Measurements from ENCODE around the gene OR2T35.

DNA sequence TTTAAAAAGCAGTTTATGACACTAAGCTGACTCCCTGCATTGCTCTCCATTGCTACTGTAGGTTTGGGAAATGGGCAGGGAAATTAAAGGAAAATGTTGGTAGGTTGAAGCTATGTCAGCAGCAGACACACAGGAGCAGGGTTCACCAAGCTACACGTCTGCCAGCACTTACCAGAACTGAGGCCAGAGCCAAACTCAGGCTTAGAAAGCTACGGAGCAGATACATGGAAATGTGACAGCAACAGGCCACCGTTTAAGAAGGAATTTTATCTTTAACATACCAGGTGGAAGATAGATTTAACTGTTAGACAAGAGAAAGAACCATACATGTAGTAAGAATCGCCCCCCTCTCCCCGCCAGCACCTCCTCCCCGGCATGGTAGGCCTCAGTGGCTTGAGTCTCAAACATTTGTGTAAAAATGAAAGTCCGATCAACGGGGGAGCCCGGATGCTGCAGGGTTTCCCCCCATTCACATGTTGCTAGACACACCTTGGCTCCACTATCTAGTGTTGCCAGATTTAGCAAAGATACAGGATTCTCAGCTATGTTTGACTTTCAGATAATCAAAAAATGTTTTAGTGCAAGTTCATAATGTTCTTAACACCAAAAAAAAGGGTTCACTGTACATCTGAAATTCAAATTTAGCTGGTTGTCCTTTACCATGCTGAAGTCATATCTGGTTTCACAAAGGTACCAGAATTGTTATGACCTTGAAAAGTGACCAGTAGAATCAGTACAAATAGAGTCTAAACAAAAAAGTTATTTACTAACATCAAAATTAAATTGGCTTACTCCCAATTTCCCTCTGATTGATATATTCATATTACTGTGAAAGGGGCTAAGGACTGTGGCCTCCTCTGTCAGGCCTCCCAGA is 16.9 kb downstream of the OR2T35 start:
- TF ChIP-seq, protein P1, sequence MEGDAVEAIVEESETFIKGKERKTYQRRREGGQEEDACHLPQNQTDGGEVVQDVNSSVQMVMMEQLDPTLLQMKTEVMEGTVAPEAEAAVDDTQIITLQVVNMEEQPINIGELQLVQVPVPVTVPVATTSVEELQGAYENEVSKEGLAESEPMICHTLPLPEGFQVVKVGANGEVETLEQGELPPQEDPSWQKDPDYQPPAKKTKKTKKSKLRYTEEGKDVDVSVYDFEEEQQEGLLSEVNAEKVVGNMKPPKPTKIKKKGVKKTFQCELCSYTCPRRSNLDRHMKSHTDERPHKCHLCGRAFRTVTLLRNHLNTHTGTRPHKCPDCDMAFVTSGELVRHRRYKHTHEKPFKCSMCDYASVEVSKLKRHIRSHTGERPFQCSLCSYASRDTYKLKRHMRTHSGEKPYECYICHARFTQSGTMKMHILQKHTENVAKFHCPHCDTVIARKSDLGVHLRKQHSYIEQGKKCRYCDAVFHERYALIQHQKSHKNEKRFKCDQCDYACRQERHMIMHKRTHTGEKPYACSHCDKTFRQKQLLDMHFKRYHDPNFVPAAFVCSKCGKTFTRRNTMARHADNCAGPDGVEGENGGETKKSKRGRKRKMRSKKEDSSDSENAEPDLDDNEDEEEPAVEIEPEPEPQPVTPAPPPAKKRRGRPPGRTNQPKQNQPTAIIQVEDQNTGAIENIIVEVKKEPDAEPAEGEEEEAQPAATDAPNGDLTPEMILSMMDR (IDR thresholded peaks at IDR 0.05; ENCODE audit: borderline replicate concordance, extremely low read depth, low read length, poor library complexity, severe bottlenecking): no peak
- TF ChIP-seq EZH2 (IDR thresholded peaks at IDR 0.05; ENCODE audit: borderline replicate concordance, low read depth, low read length, severe bottlenecking): no peak
